Tibial nerve (tissue), 4 donors: ENCODE data around the gene EFNB3. TPM values are rescaled to one million over a fixed set of nuclear protein-coding genes. Genes with fewer than 3 reads are reported as not detected.
A peak's percentile ranks its signal among the peaks of the same experiment; 100 is the strongest.

ENCODE experiments used
- DNase-seq, 2 donors: peaks; one replicate each; pipeline ENCODE4 v3.0.0-alpha.2; 2019; ENCODE audit warnings: low spot score in 2 of 2
- H3K27ac ChIP-seq, 4 donors: fragments of 200-600 bp; sonication (generic) in 3 of 4; one replicate each; pipeline ENCODE4 v1.5.1; 2017 to 2019; ENCODE audit warnings: mild to moderate bottlenecking in 1 of 4
- H3K27me3 ChIP-seq, 2 donors: fragments of 200-600 bp; sonication (generic) in 1 of 2; one replicate each; pipeline versions ENCODE4 v1.5.1 to v1.6.0; 2017 to 2019
- H3K36me3 ChIP-seq, 3 donors: fragments of 200-600 bp; sonication (generic); one replicate each; pipeline ENCODE4 v1.5.1; 2018 to 2019
- H3K4me1 ChIP-seq, 4 donors: fragments of 200-600 bp; sonication (generic) in 3 of 4; one replicate each; pipeline ENCODE4 v1.5.1; 2017 to 2019
- H3K4me3 ChIP-seq, 4 donors: fragments of 200-600 bp; sonication (generic) in 3 of 4; one replicate each; pipeline ENCODE4 v1.5.1; 2017 to 2019; ENCODE audit warnings: mild to moderate bottlenecking in 1 of 4, moderate library complexity in 1 of 4
- H3K9me3 ChIP-seq, 4 donors: fragments of 200-600 bp; sonication (generic) in 3 of 4; one replicate each; pipeline ENCODE4 v1.5.1; 2017 to 2019
- CTCF ChIP-seq, 5 experiments: fragments of 200-600 bp in 3 of 5; fragments of 450-650 bp in 2 of 5; sonication (generic) in 3 of 5; IDR thresholded peaks; one replicate each; pipeline ENCODE4 v1.5.1; 2016 to 2019; ENCODE audit warnings: antibody characterized with exemption in 5 of 5, mild to moderate bottlenecking in 3 of 5, moderate library complexity in 2 of 5
- EP300 ChIP-seq, 2 donors: sonication (generic); formaldehyde crosslinking; IDR thresholded peaks; one replicate each; pipeline ENCODE4 v1.6.1; 2017; ENCODE audit warnings: antibody characterized with exemption in 2 of 2, mild to moderate bottlenecking in 1 of 2
- POLR2A ChIP-seq, 2 donors: fragments of 450-650 bp; IDR thresholded peaks; one replicate each; pipeline ENCODE4 v1.6.1; 2017; ENCODE audit warnings: antibody characterized with exemption in 2 of 2, mild to moderate bottlenecking in 2 of 2, moderate library complexity in 2 of 2
- WGBS, 2 donors: methylation state at CpG; one replicate each; pipeline ENCODE4 v1.1.5; 2018; 5-methylcytosine and 5-hydroxymethylcytosine counted together
- total RNA-seq, 4 donors: library from RNA; depleted of rRNA; stranded (reverse); fragments of >200 nt; gene quantifications; one replicate each; pipeline ENCODE4 v1.1.0, GENCODE V29; 2016

Gene EFNB3
- total RNA-seq, 4 donors from 2014 or later, result 0.20 to 0.21 TPM; not detected in 2

GRCh38 chr17:7716901-7717755 lies 12.1 kb downstream of the EFNB3 start, which contains the start of gene DNAH2:
DNAH2 (plus strand) TSS chr17:7717744; CDS start chr17:7719735, 1,991 bp downstream.
- Histone ChIP-seq H3K36me3 (no peaks in the 10 kb centered on the region), H3K27me3 (peaks cover 0 to 62% of the 10 kb centered on the region in 2 donors), H3K4me1 (peaks cover 0 to 20% (median 18%) of the 10 kb centered on the region in 4 donors), H3K9me3 (no peaks in the 10 kb centered on the region), H3K27ac (peak within 1 kb of the TSS in 1 of 4 donors; percentile 55), H3K4me3 (peak within 1 kb of the TSS; percentile 42 to 62 (median 50))
- peak; percentile 30 to 47 for DNase-seq
- TF ChIP-seq CTCF (IDR thresholded peaks at IDR 0.05) (peak in 4 of 5 experiments; percentile 34 to 65 (median 42)), EP300 (IDR thresholded peaks at IDR 0.05) (peak in 1 of 2 donors; percentile 51), POLR2A (IDR thresholded peaks at IDR 0.05) (no peak)
- WGBS, 2 donors, result 1% methylated on average over 50 to 59 of the region's 64 CpGs

GRCh38 chr17:7717756-7718350 lies 12.9 kb downstream of the EFNB3 start:
- Histone ChIP-seq H3K27me3 (peaks cover 0 to 55% of the 10 kb centered on the region in 2 donors), H3K27ac (peak overlapping the region in 1 of 4 donors; percentile 55), H3K4me3 (peak overlapping the region; percentile 42 to 62 (median 50)), H3K9me3 (no peaks in the 10 kb centered on the region), H3K4me1 (peaks cover 0 to 20% (median 18%) of the 10 kb centered on the region in 4 donors), H3K36me3 (no peaks in the 10 kb centered on the region)
- DNase-seq, result no peak
- no peak for TF ChIP-seq EP300 (IDR thresholded peaks at IDR 0.05)
- no peak for TF ChIP-seq POLR2A (IDR thresholded peaks at IDR 0.05)
- TF ChIP-seq CTCF (IDR thresholded peaks at IDR 0.05), result no peak
- WGBS, 2 donors, result 5 to 6% methylated on average over 16 of the region's 16 CpGs

GRCh38 chr17:7719661-7720060 lies 14.7 kb downstream of the EFNB3 start:
- no peak overlapping the region for H3K4me3 ChIP-seq
- no peaks in the 10 kb centered on the region for H3K9me3 ChIP-seq
- H3K27ac ChIP-seq, result no peak overlapping the region
- peaks cover 0 to 20% (median 18%) of the 10 kb centered on the region in 4 donors for H3K4me1 ChIP-seq
- H3K27me3 ChIP-seq, result peaks cover 0 to 48% of the 10 kb centered on the region in 2 donors
- no peak for TF ChIP-seq CTCF (IDR thresholded peaks at IDR 0.05)
- no peak for TF ChIP-seq EP300 (IDR thresholded peaks at IDR 0.05)
- no peak for TF ChIP-seq POLR2A (IDR thresholded peaks at IDR 0.05)
- no peaks in the 10 kb centered on the region for H3K36me3 ChIP-seq
- WGBS, 2 donors, result 58 to 68% methylated on average over 9 of the region's 9 CpGs
- DNase-seq, result no peak

GRCh38 chr17:7720125-7720524 lies 15.1 kb downstream of the EFNB3 start:
- H3K4me3 ChIP-seq, result no peak overlapping the region
- H3K36me3 ChIP-seq, result no peaks in the 10 kb centered on the region
- H3K27me3 ChIP-seq, result peaks cover 0 to 43% of the 10 kb centered on the region in 2 donors
- H3K4me1 ChIP-seq, result peaks cover 0 to 20% (median 18%) of the 10 kb centered on the region in 4 donors
- TF ChIP-seq EP300 (IDR thresholded peaks at IDR 0.05) (no peak), CTCF (IDR thresholded peaks at IDR 0.05) (no peak), POLR2A (IDR thresholded peaks at IDR 0.05) (no peak)
- no peak overlapping the region for H3K27ac ChIP-seq
- no peak for DNase-seq
- WGBS, 2 donors, result 49 to 54% methylated on average over 4 of the region's 4 CpGs
- H3K9me3 ChIP-seq, result no peaks in the 10 kb centered on the region

- Histone ChIP-seq H3K27me3 (peaks cover 0 to 34% of the 10 kb centered on the region in 2 donors), H3K36me3 (no peaks in the 10 kb centered on the region), H3K27ac (no peak overlapping the region), H3K4me3 (no peak overlapping the region), H3K9me3 (no peaks in the 10 kb centered on the region), H3K4me1 (peaks cover 0 to 15% (median 13%) of the 10 kb centered on the region in 4 donors)
- WGBS, 2 donors, result 46 to 56% methylated on average over 2 of the region's 2 CpGs
- TF ChIP-seq POLR2A (IDR thresholded peaks at IDR 0.05) (no peak), EP300 (IDR thresholded peaks at IDR 0.05) (no peak)
- DNase-seq, result no peak
These were observed 16.6 kb downstream of the EFNB3 start for GRCh38 chr17:7721612-7722011.
